KG1 (cell line): ENCODE measurements around the gene EGF.

Source experiments
- DNase-seq: peaks from one replicate; lab custom pipeline; 2025; lab: John Stamatoyannopoulos, UW

Gene EGF

GRCh38 chr4:109996526-109996925 is 83.8 kb downstream of the EGF start:
- DNase-seq, result no peak

GRCh38 chr4:109998867-109999584 is 86.3 kb downstream of the EGF start:
- DNase-seq, result peak; percentile 61

GRCh38 chr4:109999585-109999912 is 86.9 kb downstream of the EGF start:
- no peak for DNase-seq

- DNase-seq, result no peak
These were observed 89.6 kb downstream of the EGF start for GRCh38 chr4:110002326-110002725.

GRCh38 chr4:110003401-110004187 is 90.9 kb downstream of the EGF start:
- no peak for DNase-seq

GRCh38 chr4:110004556-110004955 is 91.9 kb downstream of the EGF start:
- no peak for DNase-seq

- peak; percentile 64 for DNase-seq
These were observed 92.9 kb downstream of the EGF start for GRCh38 chr4:110005461-110006056.

- no peak for DNase-seq
These were observed 94.5 kb downstream of the EGF start for GRCh38 chr4:110007217-110007616.

- no peak for DNase-seq
These were observed 95.9 kb downstream of the EGF start for GRCh38 chr4:110008540-110008939.

GRCh38 chr4:110009550-110009949 is 96.9 kb downstream of the EGF start:
- no peak for DNase-seq

GRCh38 chr4:110010797-110011196 is 98.1 kb downstream of the EGF start:
- no peak for DNase-seq

- no peak for DNase-seq
These were observed 100.2 kb downstream of the EGF start for GRCh38 chr4:110012917-110013316.

- no peak for DNase-seq
These were observed 101.5 kb downstream of the EGF start for GRCh38 chr4:110014233-110014632.

- DNase-seq, result no peak
These were observed 106.5 kb downstream of the EGF start for GRCh38 chr4:110019153-110019552.

GRCh38 chr4:110020139-110020538 is 107.5 kb downstream of the EGF start:
- DNase-seq, result no peak

- no peak for DNase-seq
These were observed 108.2 kb downstream of the EGF start for GRCh38 chr4:110020646-110021443.

GRCh38 chr4:110022457-110022856 is 109.8 kb downstream of the EGF start:
- DNase-seq, result no peak

- DNase-seq, result no peak
These were observed 112.4 kb downstream of the EGF start for GRCh38 chr4:110025056-110025455.

- no peak for DNase-seq
These were observed 113.0 kb downstream of the EGF start for GRCh38 chr4:110025718-110026117.

GRCh38 chr4:110032603-110033002 is 119.9 kb downstream of the EGF start:
- DNase-seq, result peak; percentile 43

- no peak for DNase-seq
These were observed 120.8 kb downstream of the EGF start for GRCh38 chr4:110033355-110034025.

- DNase-seq, result no peak
These were observed 121.3 kb downstream of the EGF start for GRCh38 chr4:110034026-110034393.
